Glutamatergic neuron (in vitro differentiated cells): Measurements from ENCODE around the gene WDR54. TPM values are rescaled to one million over a fixed set of nuclear protein-coding genes. Genes with fewer than 3 reads are reported as not detected.

Source experiments
- DNase-seq: peaks from one replicate; pipeline ENCODE4 v3.0.0; 2022
- H3K27ac Mint-ChIP-seq: one replicate; pipeline ENCODE4 v1.8.0; 2020; ENCODE audit warnings: mild to moderate bottlenecking, mixed read lengths, inconsistent platforms; ENCODE audit not compliant: unreplicated experiment
- H3K27me3 Mint-ChIP-seq: one replicate; pipeline ENCODE4 v1.8.0; 2020; ENCODE audit warnings: mild to moderate bottlenecking, moderate library complexity, mixed read lengths, inconsistent platforms; ENCODE audit not compliant: unreplicated experiment
- H3K36me3 Mint-ChIP-seq: one replicate; pipeline ENCODE4 v1.8.0; 2020; ENCODE audit warnings: mild to moderate bottlenecking, mixed read lengths, inconsistent platforms; ENCODE audit not compliant: unreplicated experiment
- H3K4me1 Mint-ChIP-seq: one replicate; pipeline ENCODE4 v1.8.0; 2020; ENCODE audit warnings: mild to moderate bottlenecking, low read depth, mixed read lengths, inconsistent platforms; ENCODE audit not compliant: unreplicated experiment
- H3K4me3 Mint-ChIP-seq: one replicate; pipeline ENCODE4 v1.8.0; 2020; ENCODE audit warnings: mild to moderate bottlenecking, mixed read lengths, inconsistent platforms; ENCODE audit not compliant: unreplicated experiment
- H3K9me3 Mint-ChIP-seq: one replicate; pipeline ENCODE4 v1.8.0; 2020; ENCODE audit warnings: mild to moderate bottlenecking, moderate library complexity, mixed read lengths, inconsistent platforms; ENCODE audit not compliant: unreplicated experiment
- total RNA-seq: library from RNA; stranded (reverse); fragmentation: NEBNext Ultra II Directional; extraction: Animal tissue kit (Norgen Biotek cat#: 25700); gene quantifications from one replicate; pipeline ENCODE4 v1.2.1, GENCODE V29; 2021; ENCODE audit not compliant: unreplicated experiment
- TF ChIP-seq, protein P1 (sequence below): fragments of 200-600 bp; sonication (generic); IDR thresholded peaks from one replicate; pipeline ENCODE4 v1.5.0; 2021; ENCODE audit not compliant: partially characterized antibody, unreplicated experiment

The WDR54 gene
- total RNA-seq, 1 donor from 2014 or later = 29.5 TPM

DNA sequence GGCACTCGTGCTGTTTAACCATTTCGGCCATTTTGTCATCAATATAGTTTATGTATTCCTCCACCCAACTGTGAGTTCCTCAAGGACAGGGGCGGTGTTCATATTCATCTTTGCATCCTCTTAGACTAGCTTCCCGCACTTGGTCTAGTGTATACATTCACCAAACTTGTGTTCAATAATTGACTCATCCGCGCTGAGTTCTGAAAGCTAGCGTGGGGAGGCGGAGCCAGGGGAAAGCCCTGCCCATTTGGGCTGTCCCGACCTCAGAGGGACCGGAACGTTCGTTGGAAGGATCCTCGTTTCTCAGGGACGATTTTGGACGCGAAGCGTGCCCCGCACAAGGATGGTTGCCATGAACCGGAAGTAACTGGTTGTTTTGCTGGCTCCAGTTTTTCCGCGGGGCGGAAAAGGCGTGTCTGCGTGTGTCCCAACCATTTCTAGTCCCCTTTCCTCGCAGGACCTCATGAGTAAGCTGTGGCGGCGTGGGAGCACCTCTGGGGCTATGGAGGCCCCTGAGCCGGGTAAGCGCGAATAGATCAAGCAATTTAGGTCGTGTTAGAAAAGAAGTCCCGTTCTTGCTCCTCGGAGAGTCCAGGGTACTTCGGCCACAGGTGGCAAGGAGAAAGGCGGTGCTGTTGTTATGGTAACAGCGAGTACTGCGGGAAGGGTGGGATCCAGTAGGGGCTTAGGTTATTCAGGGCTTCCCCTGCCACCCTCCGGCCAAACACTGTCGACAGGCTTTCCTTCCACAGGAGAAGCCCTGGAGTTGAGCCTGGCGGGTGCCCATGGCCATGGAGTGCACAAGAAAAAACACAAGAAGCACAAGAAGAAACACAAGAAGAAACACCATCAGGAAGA lies 33.4 kb downstream of the WDR54 start, which contains the start of gene INO80B:
Gene INO80B (plus strand): TSS at position 434 of the 858 bp plus-strand sequence. CDS start 30 bp downstream, at position 464.
- H3K9me3 Mint-ChIP-seq = peaks cover 16% of the 10 kb centered on the region
- no peaks in the 10 kb centered on the region for H3K36me3 Mint-ChIP-seq
- H3K4me1 Mint-ChIP-seq = peaks cover 19% of the 10 kb centered on the region
- TF ChIP-seq, protein P1, sequence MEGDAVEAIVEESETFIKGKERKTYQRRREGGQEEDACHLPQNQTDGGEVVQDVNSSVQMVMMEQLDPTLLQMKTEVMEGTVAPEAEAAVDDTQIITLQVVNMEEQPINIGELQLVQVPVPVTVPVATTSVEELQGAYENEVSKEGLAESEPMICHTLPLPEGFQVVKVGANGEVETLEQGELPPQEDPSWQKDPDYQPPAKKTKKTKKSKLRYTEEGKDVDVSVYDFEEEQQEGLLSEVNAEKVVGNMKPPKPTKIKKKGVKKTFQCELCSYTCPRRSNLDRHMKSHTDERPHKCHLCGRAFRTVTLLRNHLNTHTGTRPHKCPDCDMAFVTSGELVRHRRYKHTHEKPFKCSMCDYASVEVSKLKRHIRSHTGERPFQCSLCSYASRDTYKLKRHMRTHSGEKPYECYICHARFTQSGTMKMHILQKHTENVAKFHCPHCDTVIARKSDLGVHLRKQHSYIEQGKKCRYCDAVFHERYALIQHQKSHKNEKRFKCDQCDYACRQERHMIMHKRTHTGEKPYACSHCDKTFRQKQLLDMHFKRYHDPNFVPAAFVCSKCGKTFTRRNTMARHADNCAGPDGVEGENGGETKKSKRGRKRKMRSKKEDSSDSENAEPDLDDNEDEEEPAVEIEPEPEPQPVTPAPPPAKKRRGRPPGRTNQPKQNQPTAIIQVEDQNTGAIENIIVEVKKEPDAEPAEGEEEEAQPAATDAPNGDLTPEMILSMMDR = no peak
- peak within 1 kb of the TSS; percentile 79 for H3K27ac Mint-ChIP-seq
- H3K27me3 Mint-ChIP-seq = peaks cover 19% of the 10 kb centered on the region
- DNase-seq = peak; percentile 92
- peak within 1 kb of the TSS; percentile 99 for H3K4me3 Mint-ChIP-seq

DNA sequence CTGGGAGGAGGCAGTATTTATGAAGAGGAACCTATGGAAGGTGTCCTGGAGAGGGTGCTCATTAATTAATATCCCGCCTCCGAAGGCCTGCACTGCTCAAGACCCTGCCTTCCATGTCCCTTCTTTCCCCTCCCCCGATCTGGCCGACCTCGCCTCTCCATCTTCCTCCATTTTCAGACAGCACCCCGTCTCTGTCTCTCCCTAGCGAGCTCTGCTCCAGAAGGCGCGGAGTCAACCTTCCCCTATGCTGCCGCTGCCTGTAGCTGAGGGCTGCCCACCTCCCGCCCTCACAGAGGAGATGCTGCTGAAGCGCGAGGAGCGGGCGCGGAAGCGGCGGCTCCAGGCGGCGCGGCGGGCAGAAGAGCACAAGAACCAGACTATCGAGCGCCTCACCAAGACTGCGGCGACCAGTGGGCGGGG lies 35.6 kb downstream of the WDR54 start:
- H3K27ac Mint-ChIP-seq = peak overlapping the region; percentile 95
- peaks cover 16% of the 10 kb centered on the region for H3K9me3 Mint-ChIP-seq
- H3K36me3 Mint-ChIP-seq = no peaks in the 10 kb centered on the region
- TF ChIP-seq, protein P1 = no peak
- H3K27me3 Mint-ChIP-seq = peaks cover 22% of the 10 kb centered on the region
- H3K4me1 Mint-ChIP-seq = peaks cover 20% of the 10 kb centered on the region
- H3K4me3 Mint-ChIP-seq = peak overlapping the region; percentile 92
- DNase-seq = no peak

DNA sequence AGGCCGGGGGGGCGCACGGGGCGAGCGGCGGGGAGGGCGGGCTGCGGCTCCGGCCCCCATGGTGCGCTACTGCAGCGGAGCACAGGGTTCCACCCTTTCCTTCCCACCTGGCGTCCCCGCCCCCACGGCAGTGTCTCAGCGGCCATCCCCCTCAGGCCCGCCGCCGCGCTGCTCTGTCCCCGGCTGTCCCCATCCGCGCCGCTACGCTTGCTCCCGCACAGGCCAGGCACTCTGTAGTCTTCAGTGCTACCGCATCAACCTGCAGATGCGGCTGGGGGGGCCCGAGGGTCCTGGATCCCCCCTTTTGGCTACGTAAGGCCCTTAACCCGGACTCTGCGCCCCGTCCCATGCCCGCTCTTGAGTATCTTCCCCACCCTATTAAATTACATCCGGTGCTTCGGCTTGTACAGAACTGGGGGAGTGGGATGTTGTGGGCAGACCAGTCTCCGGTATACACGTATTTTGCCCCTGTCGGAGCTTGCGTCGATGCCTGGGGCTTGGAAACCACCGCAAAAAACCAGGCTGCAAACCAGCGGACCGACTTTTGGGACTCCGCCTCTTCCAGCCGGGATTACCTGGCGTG lies 36.1 kb downstream of the WDR54 start:
- H3K27ac Mint-ChIP-seq = peak overlapping the region; percentile 97
- peaks cover 16% of the 10 kb centered on the region for H3K9me3 Mint-ChIP-seq
- DNase-seq = peak; percentile 83
- no peaks in the 10 kb centered on the region for H3K36me3 Mint-ChIP-seq
- TF ChIP-seq, protein P1 = no peak
- peaks cover 22% of the 10 kb centered on the region for H3K27me3 Mint-ChIP-seq
- H3K4me1 Mint-ChIP-seq = peaks cover 20% of the 10 kb centered on the region
- H3K4me3 Mint-ChIP-seq = peak overlapping the region; percentile 99

DNA sequence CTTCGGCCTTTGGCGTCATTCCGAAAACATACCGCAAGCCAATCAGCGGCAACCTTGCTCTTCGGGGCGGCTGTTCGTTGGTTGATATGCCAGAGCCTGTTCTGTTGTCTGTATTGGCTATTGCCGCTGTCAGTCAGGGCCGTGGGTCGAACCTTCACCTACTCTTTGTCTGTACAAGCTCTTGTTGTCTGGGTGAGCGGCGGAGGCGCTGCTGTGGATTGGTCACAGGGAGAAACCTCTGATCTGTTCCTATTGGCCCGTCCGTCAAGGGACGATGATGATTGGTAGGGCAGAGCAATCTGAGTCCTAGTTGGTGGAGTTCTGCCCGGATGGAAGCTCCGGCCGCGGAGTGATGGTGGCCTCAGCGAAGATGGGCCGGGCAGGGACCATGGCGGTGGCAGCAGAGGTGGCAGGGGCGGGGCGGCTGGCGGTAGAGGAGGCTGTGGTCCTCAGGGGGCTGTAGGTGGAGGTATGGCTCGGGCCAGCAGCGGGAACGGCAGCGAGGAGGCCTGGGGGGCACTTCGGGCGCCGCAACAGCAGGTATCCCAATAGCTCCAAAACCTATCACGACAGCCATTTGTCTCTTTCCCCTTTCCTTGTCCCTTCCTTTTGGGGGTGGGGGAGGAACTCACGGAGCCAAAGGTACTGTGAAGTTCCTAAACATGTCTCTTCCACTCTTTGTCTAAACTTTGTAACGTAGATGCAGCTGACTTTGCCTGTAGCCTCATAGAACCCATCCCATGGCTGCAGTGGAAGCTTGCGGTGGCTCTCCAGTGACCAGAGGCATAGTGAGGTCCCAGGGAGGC lies 36.8 kb downstream of the WDR54 start, which contains the start of gene WBP1:
Gene WBP1 (plus strand): TSS at position 307 of the 806 bp plus-strand sequence. CDS start 165 bp downstream, at position 472.
- H3K4me3 Mint-ChIP-seq = peak within 1 kb of the TSS; percentile 99
- peaks cover 20% of the 10 kb centered on the region for H3K4me1 Mint-ChIP-seq
- peaks cover 16% of the 10 kb centered on the region for H3K9me3 Mint-ChIP-seq
- TF ChIP-seq, protein P1 = no peak
- H3K27ac Mint-ChIP-seq = peak within 1 kb of the TSS; percentile 97
- H3K36me3 Mint-ChIP-seq = no peaks in the 10 kb centered on the region
- peak; percentile 97 for DNase-seq
- peaks cover 22% of the 10 kb centered on the region for H3K27me3 Mint-ChIP-seq
